Measurements from ENCODE around the gene PDK2.
A peak's percentile ranks its signal among the peaks of the same experiment; 100 is the strongest.

Gene PDK2

GRCh38 chr17:50135316-50136095, 40.4 kb downstream of the PDK2 start:
- DNase-seq (ENCODE audit: low spot score), result no peak

DNA sequence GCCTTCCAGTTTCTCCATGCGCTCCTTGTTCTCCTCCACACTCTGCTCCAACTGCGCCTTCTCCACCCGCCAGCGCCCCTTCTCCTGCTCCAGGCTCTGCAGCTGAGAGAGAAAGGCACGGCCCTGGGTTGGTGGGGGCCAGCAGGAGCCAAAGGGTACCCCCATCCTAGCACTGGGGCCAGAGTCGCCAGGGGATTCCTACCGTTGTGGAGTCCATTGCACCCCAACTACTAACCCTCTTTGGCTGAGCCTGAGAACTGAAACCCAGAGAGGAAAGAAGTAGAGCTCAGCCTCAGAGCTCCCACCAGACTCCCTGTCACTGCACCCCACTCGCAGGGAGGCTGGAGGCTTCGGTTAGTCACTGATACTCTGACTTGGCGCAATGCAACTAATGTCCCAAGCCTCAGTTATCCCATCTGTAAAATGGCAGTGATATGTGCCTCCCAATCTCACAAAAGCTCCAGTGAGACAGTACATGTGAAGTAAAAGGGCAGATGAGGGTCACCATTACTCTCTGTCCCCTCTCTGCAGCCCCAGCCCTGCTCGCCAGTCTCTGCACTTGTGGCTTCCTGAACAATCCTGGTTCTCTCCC, 41.0 kb downstream of the PDK2 start:
- no peak for DNase-seq (ENCODE audit: low spot score)

- DNase-seq (ENCODE audit: low spot score), result no peak
Observed at GRCh38 chr17:50137042-50137441, 41.9 kb downstream of the PDK2 start.

GRCh38 chr17:50139185-50139783, 44.1 kb downstream of the PDK2 start:
- no peak for DNase-seq (ENCODE audit: low spot score)

GRCh38 chr17:50139950-50140885, 45.1 kb downstream of the PDK2 start:
- peak; percentile 93 for DNase-seq (ENCODE audit: low spot score)

- DNase-seq (ENCODE audit: low spot score), result no peak
Observed at GRCh38 chr17:50141026-50141744, 46.0 kb downstream of the PDK2 start.

GRCh38 chr17:50141745-50142110, 46.6 kb downstream of the PDK2 start:
- no peak for DNase-seq (ENCODE audit: low spot score)

- no peak for DNase-seq (ENCODE audit: low spot score)
Observed at GRCh38 chr17:50143461-50144176, 48.5 kb downstream of the PDK2 start.

DNA sequence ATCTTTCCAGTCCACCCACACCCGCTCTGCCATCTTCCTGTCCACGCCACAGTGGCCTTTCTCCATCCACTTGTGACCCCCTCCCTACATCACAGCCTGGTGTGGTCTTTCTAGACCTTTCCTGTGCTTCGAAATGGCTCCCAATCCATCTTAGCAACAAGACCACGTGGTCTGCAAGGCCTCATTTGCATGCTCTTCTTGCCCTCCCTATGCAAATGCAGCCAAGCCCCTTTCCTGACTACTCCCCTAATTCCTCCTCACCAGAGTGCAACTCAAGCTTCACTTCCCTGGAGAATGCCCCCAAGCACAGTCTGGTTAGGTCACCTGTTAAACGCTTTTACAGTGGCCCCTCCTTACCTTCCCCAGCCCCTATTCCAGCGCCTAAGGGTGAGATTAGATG, 49.2 kb downstream of the PDK2 start:
- DNase-seq (ENCODE audit: low spot score), result no peak

DNA sequence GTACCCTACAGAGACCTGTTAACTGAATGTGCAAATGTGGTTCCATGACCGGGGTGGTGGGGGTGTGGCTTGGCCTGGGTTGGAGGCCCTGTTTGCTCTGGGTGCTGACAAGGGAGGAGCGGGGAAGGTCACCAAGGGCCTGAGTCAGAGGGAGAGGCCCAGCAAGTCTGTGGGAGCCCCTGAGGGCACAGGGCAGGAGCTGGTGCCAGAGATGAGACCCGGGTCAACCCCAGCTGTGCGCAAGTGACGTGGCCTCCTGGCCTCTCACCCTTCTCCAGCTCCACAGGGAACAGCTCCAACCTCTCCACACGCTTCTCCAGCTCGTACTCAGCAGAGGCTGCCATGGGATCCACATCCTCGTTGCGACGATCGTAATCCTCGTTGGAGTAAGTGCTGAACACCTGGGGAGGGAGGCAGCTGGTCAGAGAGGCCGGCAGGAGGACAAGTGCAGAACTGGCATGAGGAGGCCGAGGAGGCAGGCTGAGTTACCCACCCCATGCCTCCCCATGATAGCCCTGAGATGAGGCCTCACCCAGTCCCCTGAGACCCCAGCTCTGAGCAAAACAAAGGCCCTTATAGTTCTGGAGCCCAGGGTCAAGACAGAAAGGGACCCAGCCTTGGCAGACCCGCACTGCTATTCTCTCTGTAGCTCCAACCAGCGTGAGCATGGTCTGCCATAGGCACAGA, 49.8 kb downstream of the PDK2 start:
- no peak for DNase-seq (ENCODE audit: low spot score)

GRCh38 chr17:50145532-50146229, 50.5 kb downstream of the PDK2 start:
- no peak for DNase-seq (ENCODE audit: low spot score)

GRCh38 chr17:50146230-50146926, 51.2 kb downstream of the PDK2 start:
- DNase-seq (ENCODE audit: low spot score), result no peak

- no peak for DNase-seq (ENCODE audit: low spot score)
Observed at GRCh38 chr17:50146927-50147665, 51.9 kb downstream of the PDK2 start.

- no peak for DNase-seq (ENCODE audit: low spot score)
Observed at GRCh38 chr17:50147841-50148225, 52.7 kb downstream of the PDK2 start.

GRCh38 chr17:50148226-50149090, 53.3 kb downstream of the PDK2 start:
- DNase-seq (ENCODE audit: low spot score), result peak; percentile 67

GRCh38 chr17:50149091-50149416, 53.9 kb downstream of the PDK2 start:
- no peak for DNase-seq (ENCODE audit: low spot score)

Data from GM03348 (cell line).